ENCODE results near the gene WDR62. TPM values are rescaled to one million over a fixed set of nuclear protein-coding genes. Genes with fewer than 3 reads are reported as not detected.

The WDR62 gene
- total RNA-seq, 1 experiment from 2014 or later, result 32.9 TPM

DNA sequence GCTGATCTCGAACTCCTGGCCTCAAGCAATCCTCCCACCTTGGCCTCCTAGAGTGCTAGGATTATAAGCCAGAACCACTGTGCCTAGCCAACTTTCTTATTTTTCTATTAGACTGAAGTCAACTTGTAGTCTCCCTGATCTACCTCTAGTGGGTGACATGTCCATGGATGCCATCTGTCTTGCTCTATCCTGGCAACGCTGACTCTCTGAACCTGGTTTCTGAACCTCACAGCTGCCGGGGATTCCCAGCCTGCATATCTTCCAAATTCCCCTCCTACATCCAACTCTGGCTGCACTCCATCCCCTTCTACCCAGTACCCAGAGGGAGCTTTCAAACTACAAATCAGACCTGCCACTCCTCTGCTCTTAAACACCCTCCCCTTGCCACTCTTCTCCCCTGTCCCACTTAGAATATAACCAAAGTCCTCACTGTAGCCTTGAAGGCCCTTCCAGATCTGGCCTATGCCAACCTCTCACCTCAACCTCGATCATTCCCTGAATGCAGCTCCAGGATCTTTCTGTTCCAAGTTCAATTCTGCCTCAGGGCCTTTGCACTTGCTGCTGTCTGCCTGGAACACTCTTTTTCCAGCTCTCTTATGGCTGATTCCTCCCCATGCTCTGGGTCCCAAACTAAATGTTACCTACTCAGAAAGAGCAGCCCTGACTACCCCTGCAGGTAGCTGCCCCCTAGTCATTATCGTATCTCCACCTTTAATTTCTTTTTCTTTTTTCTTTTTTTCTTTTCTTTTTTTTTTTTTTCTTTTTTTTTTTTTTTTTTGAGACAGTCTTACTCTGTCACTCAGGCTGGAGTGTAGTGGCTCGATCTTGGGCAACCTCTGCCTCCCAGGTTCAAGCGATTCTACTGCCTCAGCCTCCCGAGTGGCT is 24.2 kb upstream of the WDR62 start:
- no peaks in the 10 kb centered on the region for H3K27me3 ChIP-seq (replicated peaks; ENCODE audit: control insufficient read depth, insufficient read depth, low read length)
- peaks cover 8% of the 10 kb centered on the region for H3K4me1 Mint-ChIP-seq (ENCODE audit: low read depth, unreplicated experiment)
- H3K27me3 Mint-ChIP-seq (ENCODE audit: insufficient read depth, unreplicated experiment), result no peaks in the 10 kb centered on the region
- TF ChIP-seq, protein P1, sequence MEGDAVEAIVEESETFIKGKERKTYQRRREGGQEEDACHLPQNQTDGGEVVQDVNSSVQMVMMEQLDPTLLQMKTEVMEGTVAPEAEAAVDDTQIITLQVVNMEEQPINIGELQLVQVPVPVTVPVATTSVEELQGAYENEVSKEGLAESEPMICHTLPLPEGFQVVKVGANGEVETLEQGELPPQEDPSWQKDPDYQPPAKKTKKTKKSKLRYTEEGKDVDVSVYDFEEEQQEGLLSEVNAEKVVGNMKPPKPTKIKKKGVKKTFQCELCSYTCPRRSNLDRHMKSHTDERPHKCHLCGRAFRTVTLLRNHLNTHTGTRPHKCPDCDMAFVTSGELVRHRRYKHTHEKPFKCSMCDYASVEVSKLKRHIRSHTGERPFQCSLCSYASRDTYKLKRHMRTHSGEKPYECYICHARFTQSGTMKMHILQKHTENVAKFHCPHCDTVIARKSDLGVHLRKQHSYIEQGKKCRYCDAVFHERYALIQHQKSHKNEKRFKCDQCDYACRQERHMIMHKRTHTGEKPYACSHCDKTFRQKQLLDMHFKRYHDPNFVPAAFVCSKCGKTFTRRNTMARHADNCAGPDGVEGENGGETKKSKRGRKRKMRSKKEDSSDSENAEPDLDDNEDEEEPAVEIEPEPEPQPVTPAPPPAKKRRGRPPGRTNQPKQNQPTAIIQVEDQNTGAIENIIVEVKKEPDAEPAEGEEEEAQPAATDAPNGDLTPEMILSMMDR (IDR thresholded peaks at IDR 0.05; ENCODE audit: insufficient read depth in 1 of 2, low read depth in 1 of 2, low read length in 1 of 2, severe bottlenecking in 1 of 2, unreplicated experiment in 1 of 2), result peak in 1 of 2 experiments; percentile 6
- H3K36me3 ChIP-seq (ENCODE audit: control insufficient read depth, insufficient read depth, low read length), result peaks cover 2% of the 10 kb centered on the region; the same call in 1 of the 2 replicates
- H3K4me3 ChIP-seq (ENCODE audit: low read depth, low read length), result no peak overlapping the region
- no peak for DNase-seq
- H3K9me3 ChIP-seq, result no peaks in the 10 kb centered on the region
- H3K9me3 Mint-ChIP-seq (ENCODE audit: unreplicated experiment), result no peaks in the 10 kb centered on the region
- H3K4me1 ChIP-seq, result no peaks in the 10 kb centered on the region; the same call in 1 of the 2 replicates
- BruUV-seq (replicated peaks), result no TSS peak
- POLR2A ChIA-PET, result no interaction called here
- peaks cover 24% of the 10 kb centered on the region for H3K36me3 Mint-ChIP-seq (ENCODE audit: insufficient read depth, unreplicated experiment)
- intact Hi-C loops (cut with micrococcal nuclease; ENCODE audit: unreplicated experiment), result no loop called here
- no peak overlapping the region for H3K4me3 Mint-ChIP-seq (ENCODE audit: unreplicated experiment)
- CTCF ChIA-PET, result interaction anchor here (1.2 kb wide), 1 partner anchor 23 kb away, joined by 3 read pairs; no protein-coding TSS in a partner anchor
- no peak overlapping the region for H3K27ac Mint-ChIP-seq (ENCODE audit: unreplicated experiment)

DNA sequence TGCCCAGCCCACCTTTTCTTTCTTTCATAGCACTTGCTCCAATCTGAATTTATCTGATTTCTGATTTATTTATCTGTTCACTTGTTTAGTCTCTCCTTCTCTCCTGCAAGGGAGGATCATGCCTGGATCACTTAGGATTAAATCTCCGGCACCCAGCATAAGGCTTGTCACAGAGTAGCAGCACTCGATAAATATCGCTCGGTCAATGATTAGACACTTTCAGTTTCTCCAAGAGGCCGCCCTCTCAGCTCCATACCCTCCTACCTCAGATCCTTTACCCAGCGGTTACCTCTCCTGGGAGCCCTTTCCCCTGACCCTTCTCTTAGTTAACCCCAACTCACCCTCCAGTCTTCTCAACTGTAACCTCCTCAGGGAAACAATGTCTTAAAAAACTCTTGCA is 23.4 kb upstream of the WDR62 start:
- no peaks in the 10 kb centered on the region for H3K9me3 Mint-ChIP-seq (ENCODE audit: unreplicated experiment)
- no peak for DNase-seq
- no peaks in the 10 kb centered on the region; the same call in 1 of the 2 replicates for H3K4me1 ChIP-seq
- no peaks in the 10 kb centered on the region for H3K27me3 Mint-ChIP-seq (ENCODE audit: insufficient read depth, unreplicated experiment)
- ChIA-PET CTCF (no interaction called here), POLR2A (no interaction called here)
- H3K36me3 ChIP-seq (ENCODE audit: control insufficient read depth, insufficient read depth, low read length), result peaks cover 2% of the 10 kb centered on the region; the same call in 1 of the 2 replicates
- intact Hi-C loops (cut with micrococcal nuclease; ENCODE audit: unreplicated experiment), result no loop called here
- H3K9me3 ChIP-seq, result no peaks in the 10 kb centered on the region
- peak overlapping the region; percentile 29 for H3K27ac Mint-ChIP-seq (ENCODE audit: unreplicated experiment)
- peaks cover 12% of the 10 kb centered on the region for H3K4me1 Mint-ChIP-seq (ENCODE audit: low read depth, unreplicated experiment)
- H3K4me3 Mint-ChIP-seq (ENCODE audit: unreplicated experiment), result no peak overlapping the region
- H3K27me3 ChIP-seq (replicated peaks; ENCODE audit: control insufficient read depth, insufficient read depth, low read length), result no peaks in the 10 kb centered on the region
- H3K4me3 ChIP-seq (ENCODE audit: low read depth, low read length), result no peak overlapping the region
- TF ChIP-seq, protein P1 (IDR thresholded peaks at IDR 0.05; ENCODE audit: insufficient read depth in 1 of 2, low read depth in 1 of 2, low read length in 1 of 2, severe bottlenecking in 1 of 2, unreplicated experiment in 1 of 2), result no peak
- BruUV-seq (replicated peaks), result no TSS peak
- peaks cover 24% of the 10 kb centered on the region for H3K36me3 Mint-ChIP-seq (ENCODE audit: insufficient read depth, unreplicated experiment)

DNA sequence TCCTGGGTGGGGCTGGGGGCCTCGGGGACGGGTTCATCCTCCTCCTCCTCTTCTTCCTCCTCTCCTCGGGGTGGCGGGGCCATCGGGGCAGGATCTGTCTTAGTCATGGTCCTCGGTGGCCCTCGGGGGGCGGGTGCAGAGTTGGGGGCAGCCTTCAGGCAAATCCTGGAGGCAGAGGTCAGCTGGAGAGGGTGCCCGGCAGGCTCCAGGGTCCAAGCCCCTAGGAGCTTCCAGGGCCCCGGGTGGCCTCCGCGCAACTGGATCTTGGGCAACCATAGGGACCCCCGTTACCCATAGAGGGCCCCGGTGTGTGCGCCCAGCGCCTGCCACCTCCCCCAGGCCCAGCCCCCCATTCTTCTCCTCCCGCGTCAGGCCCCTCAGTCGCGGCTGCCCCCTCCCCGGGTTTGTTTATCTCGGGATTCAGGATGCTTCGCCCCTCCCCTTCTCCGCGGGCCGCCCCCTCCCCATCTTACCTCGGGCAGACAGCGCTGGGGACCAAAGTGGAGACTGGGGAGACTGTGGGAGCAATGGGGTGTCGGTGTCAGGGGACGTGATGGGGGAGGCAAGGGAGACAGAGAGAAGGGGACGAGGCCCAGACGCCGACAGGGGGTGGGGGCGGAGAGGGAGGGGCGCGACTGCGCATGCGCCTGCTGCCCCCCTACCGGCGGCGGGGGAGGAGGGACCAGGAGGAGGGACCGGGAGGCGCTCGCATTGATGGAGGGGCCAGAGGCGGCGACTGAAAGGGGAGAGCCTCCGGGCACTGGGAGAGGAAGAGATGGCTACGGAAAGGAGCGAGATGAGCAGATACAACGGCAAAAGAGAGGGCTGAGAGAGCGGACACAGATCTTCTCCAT is 22.2 kb upstream of the WDR62 start, which contains the start of gene CLIP3:
CLIP3 (minus strand) TSS at position 623 of the 854 bp plus-strand sequence; CDS start at position 107, 516 bp downstream.
- DNase-seq, result no peak
- no peaks in the 10 kb centered on the region for H3K27me3 ChIP-seq (replicated peaks; ENCODE audit: control insufficient read depth, insufficient read depth, low read length)
- H3K9me3 Mint-ChIP-seq (ENCODE audit: unreplicated experiment), result no peaks in the 10 kb centered on the region
- peaks cover 30% of the 10 kb centered on the region for H3K36me3 Mint-ChIP-seq (ENCODE audit: insufficient read depth, unreplicated experiment)
- no TSS peak for BruUV-seq (replicated peaks)
- POLR2A ChIA-PET, result no interaction called here
- no peak within 1 kb of the TSS for H3K27ac Mint-ChIP-seq (ENCODE audit: unreplicated experiment)
- TF ChIP-seq, protein P1 (IDR thresholded peaks at IDR 0.05; ENCODE audit: insufficient read depth in 1 of 2, low read depth in 1 of 2, low read length in 1 of 2, severe bottlenecking in 1 of 2, unreplicated experiment in 1 of 2), result no peak
- intact Hi-C loops (cut with micrococcal nuclease; ENCODE audit: unreplicated experiment), result no loop called here
- no peak within 1 kb of the TSS for H3K4me3 ChIP-seq (ENCODE audit: low read depth, low read length)
- CTCF ChIA-PET, result no interaction called here
- no peaks in the 10 kb centered on the region; the same call in 1 of the 2 replicates for H3K4me1 ChIP-seq
- no peaks in the 10 kb centered on the region for H3K27me3 Mint-ChIP-seq (ENCODE audit: insufficient read depth, unreplicated experiment)
- peaks cover 2% of the 10 kb centered on the region; the same call in 1 of the 2 replicates for H3K36me3 ChIP-seq (ENCODE audit: control insufficient read depth, insufficient read depth, low read length)
- peaks cover 12% of the 10 kb centered on the region for H3K4me1 Mint-ChIP-seq (ENCODE audit: low read depth, unreplicated experiment)
- no peak within 1 kb of the TSS for H3K4me3 Mint-ChIP-seq (ENCODE audit: unreplicated experiment)
- no peaks in the 10 kb centered on the region for H3K9me3 ChIP-seq

Measured in Caco-2 (cell line).